K562 (cell line): ENCODE data around the gene CNOT1. TPM values are rescaled to one million over a fixed set of nuclear protein-coding genes. Genes with fewer than 3 reads are reported as not detected.

ENCODE experiments used
- CXXC5 ChIP-seq: fragments of 250-450 bp; sonication (Bioruptor Pico); IDR thresholded peaks from 2 replicates; pipeline ENCODE4 v1.8.0; 2022; ENCODE audit warnings: inconsistent platforms, mild to moderate bottlenecking, moderate library complexity
- HCFC1 ChIP-seq: IDR thresholded peaks from 2 replicates; pipeline ENCODE4 v1.6.1; 2012; ENCODE audit warnings: low read depth, low read length, improper control_type of control experiment
- HMG20B ChIP-seq: fragments of 250-450 bp; sonication (Bioruptor Pico); IDR thresholded peaks from 2 replicates; pipeline ENCODE4 v1.5.0; 2021; ENCODE audit warnings: mild to moderate bottlenecking
- PTBP1 ChIP-seq: fragments of 200-400 bp; formaldehyde crosslinking; IDR thresholded peaks from 2 replicates; pipeline ENCODE4 v1.6.1; 2017; ENCODE audit warnings: low read depth, low read length
- PTRF ChIP-seq: fragments of 450-650 bp; IDR thresholded peaks from 2 replicates; pipeline ENCODE4 v1.6.1; 2016; ENCODE audit warnings: mild to moderate bottlenecking, missing genetic modification characterization, missing compliant biosample characterization
- SPI1 ChIP-seq: IDR thresholded peaks from 2 replicates; pipeline ENCODE4 v1.6.1; 2011; ENCODE audit warnings: low read depth, low read length, control low read depth, borderline replicate concordance
- polyA plus RNA-seq, 8 experiments: library from polyadenylated mRNA; depleted of rRNA in 4 of 8; stranded (reverse) in 5 of 8; unstranded in 3 of 8; fragments of >200 nt; fragmentation: Nextera tagmentation in 2 of 8; fragmentation: Illumina TruSeq in 1 of 8; extraction: Ambion mirVana in 2 of 8; extraction: Trizol in 1 of 8; gene quantifications; 2 replicates each; pipeline versions ENCODE4 v1.2.1 to v1.2.3, GENCODE V29; 2011 to 2014; ENCODE audit warnings: inconsistent platforms in 1 of 8, missing spikeins in 1 of 8
- total RNA-seq, 7 experiments: library from RNA; depleted of rRNA in 6 of 7; stranded (reverse); fragments of >200 nt in 6 of 7; fragmentation: Illumina TruSeq in 2 of 7; extraction: Trizol in 2 of 7; gene quantifications; 2 replicates each; pipeline versions ENCODE4 v1.2.1 to v1.2.3, GENCODE V29; 2011 to 2021; ENCODE audit warnings: low replicate concordance in 1 of 7
- TF ChIP-seq, protein P1 (sequence below): fragments of 150-350 bp; conservative IDR thresholded peaks from 2 replicates; pipeline ENCODE4 v1.6.1; 2014; ENCODE audit warnings: low read length
- TF ChIP-seq, protein P2 (sequence below): conservative IDR thresholded peaks from 2 replicates; pipeline ENCODE4 v1.6.1; 2011; ENCODE audit warnings: low read depth, mild to moderate bottlenecking, low read length; ENCODE audit not compliant: control insufficient read depth
- TF ChIP-seq, protein P3 (sequence below): fragments of 450-650 bp; IDR thresholded peaks from one replicate; pipeline ENCODE4 v1.6.1; 2018; ENCODE audit warnings: mild to moderate bottlenecking, moderate library complexity; ENCODE audit not compliant: partially characterized antibody
- TF ChIP-seq, protein P4 (sequence below), 2 experiments: fragments of 450-650 bp; formaldehyde crosslinking in 1 of 2; IDR thresholded peaks; 2 replicates each; pipeline versions ENCODE4 v1.4.0 to v1.6.1; 2014 to 2020; ENCODE audit warnings: mild to moderate bottlenecking in 2 of 2, borderline replicate concordance in 1 of 2, low read depth in 1 of 2

Gene CNOT1
- total and polyA plus RNA-seq, 9 of the 15 experiments (the other 6 are each of a cell fraction or from before 2014, with no cell fraction given) = 110 to 270 (median 220) TPM

DNA sequence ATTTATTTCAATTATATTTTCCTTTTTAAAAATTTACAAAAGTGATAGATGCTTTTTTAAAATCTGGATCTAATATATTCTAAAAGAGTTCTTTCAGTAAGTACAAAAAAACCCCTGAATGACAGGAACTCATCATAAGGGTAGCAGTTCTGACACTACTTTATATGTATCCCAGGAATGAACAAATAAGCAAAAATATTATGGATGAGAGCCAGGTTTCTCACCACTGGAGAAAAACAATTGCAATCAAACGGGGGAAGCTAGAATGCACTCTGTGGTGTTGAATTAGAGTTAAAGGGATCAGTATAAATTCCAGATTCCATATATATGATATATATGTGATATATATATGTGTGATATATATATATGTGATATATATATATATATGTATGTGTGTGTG is 152.8 kb downstream of the CNOT1 start (continued):
- TF ChIP-seq, protein P1, sequence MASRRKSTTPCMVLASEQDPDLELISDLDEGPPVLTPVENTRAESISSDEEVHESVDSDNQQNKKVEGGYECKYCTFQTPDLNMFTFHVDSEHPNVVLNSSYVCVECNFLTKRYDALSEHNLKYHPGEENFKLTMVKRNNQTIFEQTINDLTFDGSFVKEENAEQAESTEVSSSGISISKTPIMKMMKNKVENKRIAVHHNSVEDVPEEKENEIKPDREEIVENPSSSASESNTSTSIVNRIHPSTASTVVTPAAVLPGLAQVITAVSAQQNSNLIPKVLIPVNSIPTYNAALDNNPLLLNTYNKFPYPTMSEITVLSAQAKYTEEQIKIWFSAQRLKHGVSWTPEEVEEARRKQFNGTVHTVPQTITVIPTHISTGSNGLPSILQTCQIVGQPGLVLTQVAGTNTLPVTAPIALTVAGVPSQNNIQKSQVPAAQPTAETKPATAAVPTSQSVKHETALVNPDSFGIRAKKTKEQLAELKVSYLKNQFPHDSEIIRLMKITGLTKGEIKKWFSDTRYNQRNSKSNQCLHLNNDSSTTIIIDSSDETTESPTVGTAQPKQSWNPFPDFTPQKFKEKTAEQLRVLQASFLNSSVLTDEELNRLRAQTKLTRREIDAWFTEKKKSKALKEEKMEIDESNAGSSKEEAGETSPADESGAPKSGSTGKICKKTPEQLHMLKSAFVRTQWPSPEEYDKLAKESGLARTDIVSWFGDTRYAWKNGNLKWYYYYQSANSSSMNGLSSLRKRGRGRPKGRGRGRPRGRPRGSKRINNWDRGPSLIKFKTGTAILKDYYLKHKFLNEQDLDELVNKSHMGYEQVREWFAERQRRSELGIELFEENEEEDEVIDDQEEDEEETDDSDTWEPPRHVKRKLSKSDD = no peak
- TF ChIP-seq HMG20B (no peak), CXXC5 (CRISPR knock-in tag) (no peak), SPI1 (no peak), PTBP1 (no peak), PTRF (tag) (no peak), HCFC1 (no peak)
- TF ChIP-seq, protein P2, sequence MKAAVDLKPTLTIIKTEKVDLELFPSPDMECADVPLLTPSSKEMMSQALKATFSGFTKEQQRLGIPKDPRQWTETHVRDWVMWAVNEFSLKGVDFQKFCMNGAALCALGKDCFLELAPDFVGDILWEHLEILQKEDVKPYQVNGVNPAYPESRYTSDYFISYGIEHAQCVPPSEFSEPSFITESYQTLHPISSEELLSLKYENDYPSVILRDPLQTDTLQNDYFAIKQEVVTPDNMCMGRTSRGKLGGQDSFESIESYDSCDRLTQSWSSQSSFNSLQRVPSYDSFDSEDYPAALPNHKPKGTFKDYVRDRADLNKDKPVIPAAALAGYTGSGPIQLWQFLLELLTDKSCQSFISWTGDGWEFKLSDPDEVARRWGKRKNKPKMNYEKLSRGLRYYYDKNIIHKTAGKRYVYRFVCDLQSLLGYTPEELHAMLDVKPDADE = no peak
- TF ChIP-seq, protein P3, sequence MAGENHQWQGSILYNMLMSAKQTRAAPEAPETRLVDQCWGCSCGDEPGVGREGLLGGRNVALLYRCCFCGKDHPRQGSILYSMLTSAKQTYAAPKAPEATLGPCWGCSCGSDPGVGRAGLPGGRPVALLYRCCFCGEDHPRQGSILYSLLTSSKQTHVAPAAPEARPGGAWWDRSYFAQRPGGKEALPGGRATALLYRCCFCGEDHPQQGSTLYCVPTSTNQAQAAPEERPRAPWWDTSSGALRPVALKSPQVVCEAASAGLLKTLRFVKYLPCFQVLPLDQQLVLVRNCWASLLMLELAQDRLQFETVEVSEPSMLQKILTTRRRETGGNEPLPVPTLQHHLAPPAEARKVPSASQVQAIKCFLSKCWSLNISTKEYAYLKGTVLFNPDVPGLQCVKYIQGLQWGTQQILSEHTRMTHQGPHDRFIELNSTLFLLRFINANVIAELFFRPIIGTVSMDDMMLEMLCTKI = no peak
- TF ChIP-seq, protein P4, sequence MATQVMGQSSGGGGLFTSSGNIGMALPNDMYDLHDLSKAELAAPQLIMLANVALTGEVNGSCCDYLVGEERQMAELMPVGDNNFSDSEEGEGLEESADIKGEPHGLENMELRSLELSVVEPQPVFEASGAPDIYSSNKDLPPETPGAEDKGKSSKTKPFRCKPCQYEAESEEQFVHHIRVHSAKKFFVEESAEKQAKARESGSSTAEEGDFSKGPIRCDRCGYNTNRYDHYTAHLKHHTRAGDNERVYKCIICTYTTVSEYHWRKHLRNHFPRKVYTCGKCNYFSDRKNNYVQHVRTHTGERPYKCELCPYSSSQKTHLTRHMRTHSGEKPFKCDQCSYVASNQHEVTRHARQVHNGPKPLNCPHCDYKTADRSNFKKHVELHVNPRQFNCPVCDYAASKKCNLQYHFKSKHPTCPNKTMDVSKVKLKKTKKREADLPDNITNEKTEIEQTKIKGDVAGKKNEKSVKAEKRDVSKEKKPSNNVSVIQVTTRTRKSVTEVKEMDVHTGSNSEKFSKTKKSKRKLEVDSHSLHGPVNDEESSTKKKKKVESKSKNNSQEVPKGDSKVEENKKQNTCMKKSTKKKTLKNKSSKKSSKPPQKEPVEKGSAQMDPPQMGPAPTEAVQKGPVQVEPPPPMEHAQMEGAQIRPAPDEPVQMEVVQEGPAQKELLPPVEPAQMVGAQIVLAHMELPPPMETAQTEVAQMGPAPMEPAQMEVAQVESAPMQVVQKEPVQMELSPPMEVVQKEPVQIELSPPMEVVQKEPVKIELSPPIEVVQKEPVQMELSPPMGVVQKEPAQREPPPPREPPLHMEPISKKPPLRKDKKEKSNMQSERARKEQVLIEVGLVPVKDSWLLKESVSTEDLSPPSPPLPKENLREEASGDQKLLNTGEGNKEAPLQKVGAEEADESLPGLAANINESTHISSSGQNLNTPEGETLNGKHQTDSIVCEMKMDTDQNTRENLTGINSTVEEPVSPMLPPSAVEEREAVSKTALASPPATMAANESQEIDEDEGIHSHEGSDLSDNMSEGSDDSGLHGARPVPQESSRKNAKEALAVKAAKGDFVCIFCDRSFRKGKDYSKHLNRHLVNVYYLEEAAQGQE (IDR thresholded peaks at IDR 0.05; ENCODE audit: borderline replicate concordance) = no peak
- TF ChIP-seq, protein P4 (CRISPR knock-in tag; IDR thresholded peaks at IDR 0.05; ENCODE audit: low read depth) = no peak
